ENCODE measurements around the gene TFCP2.

Gene TFCP2

DNA sequence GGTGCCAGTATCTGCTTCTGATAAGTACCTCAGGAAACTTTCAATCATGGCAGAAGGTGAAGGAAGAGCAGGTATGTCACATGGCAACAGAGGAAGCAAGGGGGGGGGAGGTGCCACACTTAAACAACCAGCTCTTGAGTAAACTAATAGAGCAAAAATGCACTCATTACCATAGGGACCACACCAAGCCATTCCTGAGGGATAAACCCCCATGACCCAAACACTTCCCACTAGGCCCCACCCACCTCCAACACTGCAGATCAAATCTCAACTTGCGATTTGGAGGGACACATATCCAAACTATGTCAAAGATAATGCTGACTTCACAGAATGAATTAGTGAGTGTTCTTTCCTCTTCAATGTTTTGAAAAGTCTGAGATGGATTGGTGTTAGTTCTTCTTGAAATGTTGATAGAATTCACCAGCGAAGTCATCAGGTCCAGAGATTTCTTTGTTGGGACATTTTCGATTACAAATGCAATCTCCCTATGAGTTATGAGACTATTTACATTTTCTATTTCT is 16.6 kb downstream of the TFCP2 start:
- DNase-seq (ENCODE audit: low spot score) = no peak

GRCh38 chr12:51152953-51153352 is 20.0 kb downstream of the TFCP2 start:
- no peak for DNase-seq (ENCODE audit: low spot score)

DNA sequence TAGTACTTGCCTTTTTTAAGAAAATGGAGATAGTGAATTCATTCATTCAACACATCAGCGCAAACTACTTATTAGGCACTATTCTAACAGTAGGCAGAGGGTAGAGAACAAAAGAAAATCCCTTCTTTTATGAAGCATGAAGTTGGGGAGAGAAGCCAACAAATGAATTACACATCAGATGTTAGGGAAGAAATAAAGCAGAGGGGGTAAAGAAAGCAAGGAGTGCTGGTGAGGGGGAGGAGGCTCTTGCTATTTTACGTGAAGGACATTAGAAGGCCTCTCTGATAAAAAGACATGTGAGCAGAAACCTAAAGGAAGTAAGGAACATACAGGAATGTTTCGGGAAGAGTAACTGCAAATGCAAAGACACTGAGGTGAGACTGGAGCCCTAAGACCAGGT is 22.2 kb downstream of the TFCP2 start:
- no peak for DNase-seq (ENCODE audit: low spot score)

- DNase-seq (ENCODE audit: low spot score) = no peak
Measured at GRCh38 chr12:51147309-51147708, 25.6 kb downstream of the TFCP2 start.

DNA sequence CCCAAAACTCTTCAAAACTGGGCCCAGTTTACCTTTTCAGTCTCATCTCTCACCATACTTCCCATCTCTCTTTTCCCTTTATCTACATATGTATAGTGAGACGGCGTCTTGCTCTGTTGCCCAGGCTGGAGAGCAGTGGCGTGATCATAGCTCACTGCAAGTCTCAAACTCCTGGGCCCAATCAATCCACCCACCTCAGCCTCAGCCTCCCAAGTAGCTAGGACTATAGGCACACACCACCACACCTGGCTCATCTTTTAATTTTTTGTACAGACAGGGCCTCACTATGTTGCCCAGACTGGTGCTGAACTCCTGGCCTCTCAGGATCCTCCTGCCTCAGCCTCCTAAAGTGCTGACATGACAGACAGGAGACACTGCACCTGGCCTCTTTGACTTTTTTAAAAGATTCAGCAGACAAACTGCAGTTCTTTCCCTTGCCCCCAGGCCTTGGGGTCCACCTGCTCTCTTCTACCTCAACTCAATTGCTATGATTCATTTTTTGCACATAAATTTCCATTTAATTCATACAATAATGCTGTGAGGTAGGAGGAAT is 33.6 kb downstream of the TFCP2 start:
- DNase-seq (ENCODE audit: low spot score) = no peak

DNA sequence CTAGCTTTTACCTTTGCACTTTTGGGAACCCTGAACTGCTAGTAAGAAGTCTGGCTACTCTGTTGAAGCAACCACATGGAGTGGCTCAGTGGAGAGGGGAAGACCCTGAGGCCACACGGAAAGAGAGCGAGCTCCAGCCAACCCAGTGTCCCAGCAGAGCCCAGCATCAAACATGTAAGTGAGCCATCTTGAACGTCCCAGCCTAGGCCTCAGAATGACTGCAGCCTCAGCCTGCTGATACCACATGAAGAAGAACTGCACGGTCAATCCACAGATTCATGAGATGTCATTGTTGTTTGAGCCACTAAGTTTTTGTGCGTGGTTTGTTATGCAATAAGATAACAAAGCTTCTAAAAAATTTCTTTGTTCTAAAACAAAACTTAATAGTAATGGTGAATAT is 40.2 kb downstream of the TFCP2 start:
- no peak for DNase-seq (ENCODE audit: low spot score)

DNA sequence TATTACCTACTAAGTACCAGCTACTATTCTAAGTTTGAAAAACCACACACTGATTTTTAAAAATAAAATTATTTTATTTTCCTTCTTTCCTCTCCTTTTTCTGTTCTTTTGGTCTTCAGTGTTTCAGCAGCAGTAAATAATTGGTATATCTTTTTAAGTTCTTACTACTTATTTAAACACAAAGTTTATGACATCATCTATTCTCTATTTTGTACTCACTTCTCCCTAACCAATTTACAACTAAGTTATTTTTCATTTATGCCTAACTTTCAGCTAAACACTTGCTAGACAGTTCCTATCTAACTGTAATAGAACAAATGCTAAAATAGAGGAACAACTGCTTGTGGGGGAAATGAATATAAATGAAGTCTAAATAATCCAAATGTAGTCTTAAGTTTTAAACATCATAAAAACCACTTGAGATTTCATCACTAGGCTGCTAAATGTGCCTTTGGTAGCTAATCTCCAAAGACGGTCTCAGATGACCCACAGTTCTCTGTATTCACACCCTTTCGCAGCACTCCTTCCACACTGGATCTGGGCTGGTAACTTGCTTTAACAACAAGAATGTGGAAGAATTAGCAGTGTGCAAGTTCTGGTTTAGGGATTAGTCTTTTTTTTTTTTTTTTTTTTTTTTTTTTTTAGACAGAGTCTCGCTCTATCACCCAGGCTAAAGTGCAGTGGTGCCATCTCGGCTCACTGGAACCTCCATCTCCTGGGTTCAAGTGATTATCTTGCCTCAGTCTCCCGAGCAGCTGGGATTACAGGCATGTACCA is 41.0 kb downstream of the TFCP2 start:
- no peak for DNase-seq (ENCODE audit: low spot score)

GRCh38 chr12:51128919-51129318 is 44.0 kb downstream of the TFCP2 start:
- no peak for DNase-seq (ENCODE audit: low spot score)

DNA sequence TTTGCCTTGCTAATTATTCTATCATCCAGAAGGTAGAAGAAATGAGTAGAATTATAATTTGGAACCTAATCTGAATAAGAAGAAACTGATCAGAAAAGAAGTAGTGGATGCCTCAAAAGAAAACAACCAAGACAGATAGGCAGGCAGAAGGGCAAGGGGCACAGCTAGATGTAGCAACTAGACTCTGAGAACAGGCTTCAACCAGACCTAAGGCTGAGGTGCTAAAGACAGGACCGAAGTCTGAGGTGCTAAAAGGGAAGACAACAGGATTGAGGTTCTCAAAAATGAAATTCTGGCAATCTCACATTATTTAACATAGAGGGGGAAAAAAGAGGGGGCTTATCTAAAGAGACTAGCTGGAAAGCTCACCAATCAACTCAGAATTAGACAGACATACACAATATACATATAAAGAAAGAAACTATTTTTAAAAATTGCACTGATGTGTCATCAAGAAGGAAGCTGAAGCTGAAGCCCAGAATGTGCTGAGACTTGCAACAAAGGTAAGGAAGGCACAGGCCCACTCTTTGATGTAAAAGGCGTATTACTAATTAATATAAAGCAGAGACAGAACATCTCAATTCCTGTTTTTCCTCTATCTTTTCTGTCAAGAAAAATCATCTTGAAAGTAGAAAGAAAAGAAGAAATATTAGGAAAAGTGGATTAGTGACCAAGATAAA is 45.7 kb downstream of the TFCP2 start:
- DNase-seq (ENCODE audit: low spot score) = no peak

DNA sequence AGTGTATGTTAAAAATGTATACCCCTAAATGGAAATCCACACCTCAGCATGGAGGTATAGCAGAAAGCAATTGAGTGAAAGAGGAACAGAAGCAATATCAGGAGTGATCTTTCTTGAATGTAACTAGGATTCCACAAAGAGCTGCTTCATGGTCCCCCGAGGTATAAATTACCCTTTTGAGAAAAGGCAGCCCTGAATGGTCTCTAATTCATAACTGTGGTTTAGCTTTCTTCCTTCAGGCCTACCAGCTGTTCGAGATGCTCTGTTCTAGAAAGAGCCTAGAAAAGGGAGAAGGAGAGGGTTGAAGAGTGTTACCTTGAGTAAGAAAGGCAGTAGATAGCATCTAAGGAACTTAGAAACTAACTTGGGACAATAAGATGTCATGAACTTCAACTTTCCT is 46.6 kb downstream of the TFCP2 start:
- no peak for DNase-seq (ENCODE audit: low spot score)

DNA sequence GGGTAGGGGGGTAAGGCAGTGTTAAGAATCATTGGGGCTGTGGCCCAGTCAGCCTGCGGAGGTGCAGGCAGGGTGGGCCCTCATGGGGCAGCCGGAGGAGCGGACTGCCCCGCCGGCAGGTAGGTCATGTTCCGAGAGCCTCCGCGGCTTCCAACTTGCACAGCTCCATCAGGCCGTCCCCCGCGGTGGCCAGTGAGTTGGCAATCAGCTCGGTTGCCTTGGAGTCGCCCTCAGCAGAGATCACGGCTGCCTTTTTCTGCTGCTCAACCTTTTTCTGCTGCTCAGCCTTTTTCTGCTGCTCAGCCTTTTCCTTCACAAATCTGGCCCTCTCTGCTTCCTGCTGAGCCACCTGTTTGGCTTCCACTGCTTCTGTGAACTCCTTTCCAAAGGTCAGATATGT is 48.4 kb downstream of the TFCP2 start:
- no peak for DNase-seq (ENCODE audit: low spot score)

DNA sequence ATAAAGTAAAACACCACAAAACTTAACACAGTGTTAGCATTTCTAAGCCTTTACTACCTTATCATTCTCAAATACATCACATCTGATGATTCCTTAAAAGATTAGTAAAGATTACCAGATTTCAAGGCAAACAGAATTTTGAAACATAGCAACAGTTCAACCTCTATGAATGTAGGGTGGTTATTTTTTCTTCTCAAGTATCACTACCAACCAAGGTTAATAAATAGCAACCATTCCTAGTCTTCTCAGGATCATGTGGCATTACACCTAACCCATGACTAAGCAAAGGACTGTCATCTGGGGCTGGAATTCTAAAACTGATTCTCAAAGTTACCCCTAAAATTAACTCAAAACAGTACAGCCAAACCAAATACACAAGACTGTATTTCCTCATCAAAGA is 50.1 kb downstream of the TFCP2 start:
- no peak for DNase-seq (ENCODE audit: low spot score)

- DNase-seq (ENCODE audit: low spot score) = no peak
Measured at GRCh38 chr12:51118706-51119105, 54.2 kb downstream of the TFCP2 start.

GRCh38 chr12:51115533-51115932 is 57.4 kb downstream of the TFCP2 start:
- no peak for DNase-seq (ENCODE audit: low spot score)

GRCh38 chr12:51108136-51108535 is 64.8 kb downstream of the TFCP2 start:
- DNase-seq (ENCODE audit: low spot score) = no peak

DNA sequence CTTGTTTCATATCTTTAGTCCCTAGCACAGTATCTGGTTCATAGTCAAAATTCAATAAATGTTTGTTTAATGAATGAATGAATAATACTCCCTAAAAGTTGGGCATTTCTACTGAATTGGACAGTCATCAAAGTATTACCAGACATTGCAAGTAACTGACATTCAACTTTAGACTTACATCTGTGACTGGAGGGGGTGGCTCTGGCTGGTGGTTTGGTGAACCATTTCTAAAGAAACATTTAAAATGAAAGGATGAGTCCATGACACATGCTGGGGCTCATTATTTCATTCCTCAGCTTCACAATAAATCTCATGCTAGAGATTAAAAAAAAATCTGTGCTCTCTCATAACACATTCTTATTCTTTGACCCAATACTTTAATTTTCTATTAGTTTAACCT is 69.0 kb downstream of the TFCP2 start:
- no peak for DNase-seq (ENCODE audit: low spot score)

- no peak for DNase-seq (ENCODE audit: low spot score)
Measured at GRCh38 chr12:51098611-51099010, 74.3 kb downstream of the TFCP2 start.

DNA sequence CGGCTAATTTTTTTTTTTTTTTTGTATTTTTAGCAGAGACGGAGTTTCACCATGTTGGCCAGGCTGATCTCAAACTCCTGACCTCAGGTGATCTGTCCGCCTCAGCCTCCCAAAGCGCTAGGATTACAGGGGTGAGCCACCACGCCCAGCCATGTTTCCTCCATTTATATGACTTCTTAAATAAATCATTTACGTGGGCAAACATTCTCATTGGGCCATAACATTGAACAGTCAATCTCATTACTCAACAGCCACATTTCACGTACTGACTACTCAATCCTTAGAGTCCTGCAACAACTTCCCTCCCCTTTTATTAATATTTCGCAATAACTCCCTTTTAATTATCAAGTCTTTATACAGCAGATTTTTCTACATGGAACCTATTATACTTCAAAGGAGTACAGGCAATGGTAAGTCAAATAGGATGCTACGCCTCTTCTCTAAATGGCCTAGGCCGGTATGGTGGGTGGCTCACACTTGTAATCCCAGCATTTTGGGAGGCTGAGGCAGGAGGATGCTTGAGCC is 82.2 kb downstream of the TFCP2 start:
- no peak for DNase-seq (ENCODE audit: low spot score)

DNA sequence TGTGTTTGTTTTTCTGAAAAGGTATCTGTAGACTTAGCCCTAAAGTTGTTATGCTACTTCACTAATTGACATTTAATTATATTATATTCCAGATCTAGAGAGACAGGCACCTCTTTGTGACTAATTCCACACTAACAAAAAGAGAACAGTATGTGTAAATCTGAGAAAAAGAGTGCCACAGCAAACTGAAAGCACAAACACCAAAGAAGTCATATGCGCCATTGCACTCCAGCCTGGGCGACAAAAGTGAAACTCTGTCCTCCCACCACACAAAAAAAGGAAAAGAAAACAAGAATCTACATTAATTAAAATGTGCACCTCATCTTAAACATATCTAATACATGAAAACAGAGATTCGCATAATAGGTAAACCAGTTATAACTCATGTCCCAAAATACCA is 85.1 kb downstream of the TFCP2 start:
- no peak for DNase-seq (ENCODE audit: low spot score)

GRCh38 chr12:51086933-51087332 is 86.0 kb downstream of the TFCP2 start:
- no peak for DNase-seq (ENCODE audit: low spot score)

DNA sequence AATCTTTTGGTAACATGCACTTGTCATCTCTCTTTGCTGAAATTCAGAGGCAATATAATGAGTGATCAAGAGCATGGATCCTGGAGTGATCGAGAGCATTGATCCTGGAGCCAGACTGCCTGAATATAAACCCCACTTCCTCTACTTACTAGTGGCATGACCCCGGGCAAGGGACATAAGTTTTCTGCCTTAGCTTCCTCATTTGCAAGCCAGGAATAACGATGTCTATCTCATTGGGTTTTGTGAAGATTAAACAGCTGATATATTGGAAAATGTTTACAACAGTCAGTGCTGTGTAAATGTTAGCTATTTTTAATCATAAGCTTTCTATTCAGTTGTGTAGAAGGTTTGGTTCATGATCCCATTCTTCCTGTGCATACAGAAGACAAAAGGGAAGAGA is 87.2 kb downstream of the TFCP2 start:
- DNase-seq (ENCODE audit: low spot score) = no peak

DNA sequence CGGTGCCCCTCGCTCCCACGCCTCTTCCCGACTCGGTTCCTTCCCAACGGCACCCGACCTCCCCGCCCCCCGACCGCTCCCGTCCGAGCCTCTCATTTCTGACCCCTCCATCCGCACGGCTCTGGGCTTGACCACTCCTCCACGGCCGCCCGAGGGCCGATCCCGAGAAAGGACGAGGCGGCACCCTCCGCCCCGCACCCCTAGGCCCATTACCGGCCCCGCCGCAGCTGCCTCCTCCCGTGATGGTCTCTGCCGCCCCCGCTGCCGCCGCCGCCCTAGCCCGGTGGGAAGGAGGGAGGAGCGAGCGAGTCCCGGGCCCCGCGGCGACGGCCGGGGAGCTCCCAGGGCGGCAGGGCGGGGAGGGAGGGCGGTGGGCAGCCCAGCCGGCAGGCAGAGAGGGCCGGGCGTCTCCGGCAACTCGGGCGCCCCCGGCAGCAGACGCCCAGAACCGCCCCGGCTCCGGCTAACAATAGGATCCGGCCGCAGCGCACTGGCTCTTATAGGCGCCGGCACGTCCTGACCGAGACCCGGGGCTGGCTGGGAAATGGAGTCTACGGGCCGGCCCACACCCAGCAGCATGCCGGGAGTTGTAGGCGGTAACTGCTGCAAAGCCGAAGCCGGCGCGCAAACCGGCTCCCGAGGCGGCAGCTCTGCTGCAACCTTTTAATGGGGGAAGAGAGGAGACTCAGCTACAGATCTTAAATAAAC is 89.7 kb downstream of the TFCP2 start, which contains the start of gene CSRNP2:
Gene CSRNP2 (minus strand): TSS at position 471 of the 708 bp plus-strand sequence. CDS start 7,035 bp downstream, outside the sequence.
- peak; percentile 94 for DNase-seq (ENCODE audit: low spot score)

All from NAMALWA (cell line).